ENCODE measurements around the gene UBE2J1.

DNA sequence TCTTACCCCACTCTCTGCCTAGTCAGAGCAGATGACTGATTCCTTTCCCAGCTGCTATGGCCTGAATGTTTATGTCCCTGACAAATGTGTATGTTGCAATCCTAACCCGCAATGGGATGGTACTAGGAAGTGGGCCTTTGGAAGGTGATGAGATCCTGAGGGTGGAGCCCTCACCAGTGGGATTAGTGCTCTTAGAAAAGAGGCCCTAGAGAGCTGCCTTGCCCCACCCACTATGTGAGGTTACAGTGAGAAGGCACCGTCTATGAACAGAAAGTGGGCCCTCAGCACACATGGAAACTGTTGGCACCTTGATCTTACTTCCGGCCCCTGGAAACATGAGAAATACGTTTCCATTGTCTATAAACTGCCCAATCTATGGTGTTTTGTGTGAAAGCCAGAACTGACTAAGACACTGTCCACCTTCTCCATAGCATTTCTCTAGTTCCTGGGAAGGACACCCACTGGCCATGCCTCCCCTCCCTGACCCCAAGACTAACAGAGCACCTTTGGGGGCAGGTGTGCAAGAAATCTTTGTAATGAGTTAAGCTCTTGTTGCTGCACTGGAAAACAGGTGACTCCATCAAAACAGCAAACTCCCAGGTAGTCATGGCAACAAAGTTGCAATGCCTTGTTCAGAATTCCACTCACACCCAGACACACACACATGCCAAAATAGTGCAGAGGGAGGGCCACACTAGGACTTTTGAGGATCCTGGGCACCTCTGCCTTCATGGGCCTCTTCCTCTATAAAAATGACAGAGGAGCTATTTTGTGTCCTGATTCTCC lies 53.6 kb downstream of the UBE2J1 start:
- TF ChIP-seq CTCF (conservative IDR thresholded peaks at IDR 0.05), result no peak
- TF ChIP-seq ZFX (IDR thresholded peaks at IDR 0.05), result no peak

Data from C4-2B (cell line).